A375 (cell line): ENCODE results near the gene TPH1. TPM values are rescaled to one million over a fixed set of nuclear protein-coding genes. Genes with fewer than 3 reads are reported as not detected.

Source experiments
- total RNA-seq: library from RNA; depleted of rRNA; stranded (reverse); fragments of >200 nt; shearing (Covaris generic); gene quantifications from 2 replicates; pipeline ENCODE4 v1.2.3, GENCODE V29; 2014; rRNA removed

TPH1 gene
- total RNA-seq: 0.29 and 1.5 TPM in 2 replicates

DNA sequence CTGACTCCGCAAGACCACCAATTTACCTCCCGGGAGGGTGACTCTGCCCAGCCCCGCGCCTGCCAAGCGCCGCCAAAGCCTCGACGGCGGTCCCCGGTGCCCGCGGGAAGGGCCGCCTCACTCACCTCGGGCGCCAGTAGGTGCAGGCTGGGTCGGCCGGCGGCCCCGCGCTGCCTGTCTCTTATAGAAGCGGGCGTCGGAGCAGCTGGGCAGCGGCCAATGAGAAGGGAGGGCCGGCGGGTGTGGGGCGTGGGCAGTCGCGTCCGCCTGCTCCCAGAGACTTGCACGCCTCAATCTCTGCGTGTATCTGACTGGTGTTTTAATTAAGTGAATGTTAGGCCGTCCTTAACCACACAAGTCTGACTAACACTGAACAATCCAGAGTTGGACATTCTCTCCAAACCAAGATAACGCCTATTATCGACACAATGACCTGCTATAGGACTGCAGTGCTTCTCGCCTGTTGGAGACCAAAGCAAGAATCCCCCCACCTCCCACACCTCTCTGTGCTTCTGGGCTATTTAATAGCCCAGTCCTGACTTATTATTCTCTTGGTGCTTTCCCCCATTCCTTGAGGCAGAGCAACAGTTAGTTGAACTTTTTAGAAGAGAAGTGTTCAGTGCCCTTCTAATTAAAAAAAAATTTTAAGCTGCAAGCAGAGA is at the start of gene TPH1:
Gene TPH1, minus strand, starts transcription at position 154 of the 662 bp plus-strand sequence. CDS start 5,507 bp downstream, outside the sequence.

DNA sequence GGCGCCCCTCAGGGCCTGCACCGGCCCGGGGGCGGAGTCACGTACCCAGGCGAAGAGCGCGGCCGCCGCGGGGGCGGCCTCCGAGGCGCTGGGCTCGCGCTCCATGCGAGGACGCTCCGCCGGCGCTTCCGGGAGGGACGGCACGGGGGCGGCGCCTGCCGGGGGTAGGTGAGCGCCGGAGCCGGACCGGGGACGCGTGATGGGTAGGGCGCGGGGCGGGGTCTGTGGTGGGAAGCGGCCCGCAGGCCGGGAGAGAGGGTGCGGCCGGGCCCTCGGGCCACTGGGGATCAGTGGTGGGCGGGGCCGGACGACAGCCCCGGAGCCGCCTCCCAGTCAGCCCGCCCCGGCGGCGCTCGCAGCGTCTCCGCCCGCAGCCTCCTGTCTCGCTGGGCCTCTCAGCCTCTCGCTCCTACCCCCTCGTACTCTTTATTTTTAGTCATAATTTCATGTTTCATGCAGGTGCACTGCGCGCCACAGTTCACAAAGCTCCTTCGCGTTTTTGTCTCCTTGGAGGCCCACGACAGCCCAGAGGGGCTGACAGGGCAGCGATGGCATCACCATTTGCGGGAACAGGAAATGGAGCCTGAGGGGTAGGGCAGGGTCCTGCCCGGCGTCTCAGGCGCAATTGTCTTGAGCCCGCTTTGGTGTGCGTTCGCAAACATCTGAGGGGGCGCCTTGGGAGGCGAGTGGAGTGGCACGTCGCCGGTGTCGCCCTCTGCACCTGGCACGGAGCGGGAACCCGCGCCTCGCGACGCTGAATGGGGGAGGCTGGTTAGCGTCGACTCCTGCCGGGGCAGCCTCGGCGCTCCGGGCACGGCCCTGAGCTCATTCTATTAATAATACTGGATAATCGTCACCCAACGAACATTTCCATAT is 32.9 kb downstream of the TPH1 start, which contains the start of gene SERGEF:
Gene SERGEF, minus strand, starts transcription at position 142 of the 876 bp plus-strand sequence. Its CDS starts 37 bp downstream, at position 105.

Other genes with a start within 250 kb of the TPH1 start
- gene SERGEF, start 33.2 kb downstream of the TPH1 start, total RNA-seq: 24.8 and 27.6 TPM in 2 replicates
- 49.8 and 55.0 TPM in 2 replicates for gene SAAL1, start 59.8 kb upstream of the TPH1 start, total RNA-seq
- gene MRGPRX3, start 86.3 kb upstream of the TPH1 start, total RNA-seq: 0.15 and 0.90 TPM in 2 replicates
- gene MRGPRX4, start 126.6 kb upstream of the TPH1 start, total RNA-seq: 1.2 and 1.5 TPM in 2 replicates
- gene SAA4, start 190.5 kb upstream of the TPH1 start, total RNA-seq: not detected in 2 replicates
- gene SAA2, start 202.4 kb upstream of the TPH1 start, total RNA-seq: 0.60 TPM in 1 of 2 replicates, not detected in the other
- not detected in 2 replicates for gene SAA1, start 220.0 kb upstream of the TPH1 start, total RNA-seq